Measurements from ENCODE around the gene PID1.

DNA sequence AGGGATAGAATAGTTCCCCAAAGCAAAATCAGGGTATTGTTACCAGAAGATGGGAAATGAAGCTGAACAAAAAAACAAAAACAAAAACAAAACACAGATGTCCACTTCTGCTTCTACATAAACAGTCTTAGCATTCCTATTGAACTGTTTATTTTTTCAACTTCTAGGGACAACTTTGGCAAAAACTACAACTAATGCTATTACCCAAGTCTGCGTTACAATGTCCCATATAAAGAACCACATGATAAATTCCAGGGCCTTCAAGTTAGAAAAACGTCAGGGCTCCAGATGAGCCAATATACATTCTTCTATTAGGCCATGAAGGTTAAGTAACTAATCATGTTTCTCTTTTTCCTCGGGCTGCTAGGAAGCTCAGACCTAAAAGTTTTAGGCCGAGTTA is 16.9 kb downstream of the PID1 start:
- TF ChIP-seq, protein P1, sequence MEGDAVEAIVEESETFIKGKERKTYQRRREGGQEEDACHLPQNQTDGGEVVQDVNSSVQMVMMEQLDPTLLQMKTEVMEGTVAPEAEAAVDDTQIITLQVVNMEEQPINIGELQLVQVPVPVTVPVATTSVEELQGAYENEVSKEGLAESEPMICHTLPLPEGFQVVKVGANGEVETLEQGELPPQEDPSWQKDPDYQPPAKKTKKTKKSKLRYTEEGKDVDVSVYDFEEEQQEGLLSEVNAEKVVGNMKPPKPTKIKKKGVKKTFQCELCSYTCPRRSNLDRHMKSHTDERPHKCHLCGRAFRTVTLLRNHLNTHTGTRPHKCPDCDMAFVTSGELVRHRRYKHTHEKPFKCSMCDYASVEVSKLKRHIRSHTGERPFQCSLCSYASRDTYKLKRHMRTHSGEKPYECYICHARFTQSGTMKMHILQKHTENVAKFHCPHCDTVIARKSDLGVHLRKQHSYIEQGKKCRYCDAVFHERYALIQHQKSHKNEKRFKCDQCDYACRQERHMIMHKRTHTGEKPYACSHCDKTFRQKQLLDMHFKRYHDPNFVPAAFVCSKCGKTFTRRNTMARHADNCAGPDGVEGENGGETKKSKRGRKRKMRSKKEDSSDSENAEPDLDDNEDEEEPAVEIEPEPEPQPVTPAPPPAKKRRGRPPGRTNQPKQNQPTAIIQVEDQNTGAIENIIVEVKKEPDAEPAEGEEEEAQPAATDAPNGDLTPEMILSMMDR (IDR thresholded peaks at IDR 0.05; ENCODE audit: insufficient read depth, low read depth, low read length), result no peak
- TF ChIP-seq EZH2 (IDR thresholded peaks at IDR 0.05; ENCODE audit: insufficient read depth, low read length), result no peak
